ENCODE data around the gene RBM47.

DNA sequence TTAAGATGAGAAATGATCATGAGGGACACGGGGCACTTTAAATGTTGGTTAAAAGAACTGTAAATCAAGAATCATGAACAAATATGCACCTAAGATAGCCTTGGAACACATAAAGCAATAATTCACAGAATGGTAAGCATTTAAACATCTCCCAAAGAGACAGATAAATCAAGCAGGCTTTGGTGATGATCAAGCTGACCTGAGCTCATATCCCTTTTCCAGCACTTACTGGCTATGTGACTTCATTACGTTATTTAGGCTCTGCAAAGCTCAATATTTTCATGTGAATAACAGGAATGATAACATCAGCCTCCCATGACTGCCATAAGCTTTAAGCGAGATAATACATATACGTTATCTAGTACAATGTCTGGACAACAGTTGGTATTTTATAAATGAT is 239.7 kb downstream of the RBM47 start:
- TF ChIP-seq GATA3 (IDR thresholded peaks at IDR 0.05; ENCODE audit: low read depth, low read length) (no peak), GATA2 (IDR thresholded peaks at IDR 0.05; ENCODE audit: low read depth, low read length) (no peak)

All from SH-SY5Y (cell line).